Mesendoderm (in vitro differentiated cells): Measurements from ENCODE around the gene APMAP. TPM values are rescaled to one million over a fixed set of nuclear protein-coding genes. Genes with fewer than 3 reads are reported as not detected.
A peak's percentile ranks its signal among the peaks of the same experiment; 100 is the strongest.

Source experiments
- DNase-seq: peaks from one replicate; pipeline ENCODE4 v3.0.0; 2013
- H2AK5ac ChIP-seq: 2 replicates; pipeline ENCODE4 v1.6.1; 2013; ENCODE audit warnings: low read length, inconsistent platforms
- H2BK120ac ChIP-seq: 2 replicates; pipeline ENCODE4 v1.6.1; 2013; ENCODE audit warnings: low read depth, mild to moderate bottlenecking, low read length, moderate library complexity, mixed read lengths
- H2BK15ac ChIP-seq: replicated peaks from 2 replicates; pipeline ENCODE4 v1.6.1; 2013; ENCODE audit warnings: low read depth, mild to moderate bottlenecking, moderate library complexity
- H2BK5ac ChIP-seq: 2 replicates; pipeline ENCODE4 v1.6.1; 2013; ENCODE audit warnings: low read length, inconsistent platforms
- H3K18ac ChIP-seq: 2 replicates; pipeline ENCODE4 v1.6.1; 2013; ENCODE audit warnings: mild to moderate bottlenecking, low read length, mixed read lengths
- H3K23ac ChIP-seq: one replicate; pipeline ENCODE4 v1.6.1; 2013; ENCODE audit warnings: low read length
- H3K27ac ChIP-seq: 2 replicates; pipeline ENCODE4 v1.5.1; 2013; ENCODE audit warnings: low read depth, mild to moderate bottlenecking, inconsistent platforms, low read length, moderate library complexity
- H3K27me3 ChIP-seq: 2 replicates; pipeline ENCODE4 v1.6.1; 2013; ENCODE audit warnings: low read length, control low read depth, mild to moderate bottlenecking, inconsistent platforms; ENCODE audit not compliant: insufficient read depth, poor library complexity
- H3K36me3 ChIP-seq: 2 replicates; pipeline ENCODE4 v1.6.1; 2013; ENCODE audit warnings: low read length, inconsistent platforms; ENCODE audit not compliant: control insufficient read depth, insufficient read depth
- H3K4ac ChIP-seq: one replicate; pipeline ENCODE4 v1.6.1; 2013; ENCODE audit warnings: low read depth, mild to moderate bottlenecking, low read length, moderate library complexity
- H3K4me1 ChIP-seq: 2 replicates; pipeline ENCODE4 v1.6.1; 2013; ENCODE audit warnings: low read depth, low read length, inconsistent platforms; ENCODE audit not compliant: control insufficient read depth
- H3K4me2 ChIP-seq: 2 replicates; pipeline ENCODE4 v1.6.1; 2013; ENCODE audit warnings: low read length
- H3K4me3 ChIP-seq: 2 replicates; pipeline ENCODE4 v1.5.1; 2013; ENCODE audit warnings: mild to moderate bottlenecking, low read length
- H3K56ac ChIP-seq: one replicate; pipeline ENCODE4 v1.6.1; 2013; ENCODE audit warnings: low read length
- H3K79me1 ChIP-seq: 2 replicates; pipeline ENCODE4 v1.6.1; 2013; ENCODE audit warnings: low read length, inconsistent platforms
- H3K79me2 ChIP-seq: 2 replicates; pipeline ENCODE4 v1.6.1; 2013; ENCODE audit warnings: mild to moderate bottlenecking, low read length; ENCODE audit not compliant: control insufficient read depth, insufficient read depth
- H3K9ac ChIP-seq: 2 replicates; pipeline ENCODE4 v1.6.1; 2013; ENCODE audit warnings: low read length, inconsistent platforms
- H4K5ac ChIP-seq: one replicate; pipeline ENCODE4 v1.6.1; 2013; ENCODE audit warnings: low read length
- H4K8ac ChIP-seq: one replicate; pipeline ENCODE4 v1.6.1; 2013; ENCODE audit warnings: low read depth, mild to moderate bottlenecking, control low read depth, low read length, moderate library complexity
- WGBS: extraction: QIAGEN DNeasy Blood & Tissue Kit; methylation state at CpG from one replicate; pipeline ENCODE4 v1.1.7; 2013; ENCODE audit warnings: low lambda C conversion rate, missing lambda C conversion rate; ENCODE audit not compliant: insufficient coverage; ENCODE audit errors: extremely low coverage; 5-methylcytosine and 5-hydroxymethylcytosine counted together
- small RNA-seq: library from polyadenylated mRNA; stranded (forward); fragments of <200 nt; extraction: miRNeasy Mini kit (QIAGEN cat#:217004); gene quantifications from one replicate; pipeline ENCODE3, GENCODE V24; 2013; ENCODE audit not compliant: insufficient read depth

The APMAP gene

GRCh38 chr20:24914388-24915241 is 77.9 kb downstream of the APMAP start:
- Histone ChIP-seq H2BK5ac (no peak overlapping the region), H3K79me2 (no peaks in the 10 kb centered on the region), H3K9ac (no peak overlapping the region), H4K8ac (no peak overlapping the region), H2BK15ac (no peak overlapping the region), H3K56ac (no peak overlapping the region), H2BK120ac (no peak overlapping the region), H3K4me2 (no peak overlapping the region), H3K4me1 (no peaks in the 10 kb centered on the region), H4K5ac (no peak overlapping the region), H3K23ac (no peak overlapping the region), H3K27me3 (no peaks in the 10 kb centered on the region), H3K4ac (no peak overlapping the region), H3K36me3 (no peaks in the 10 kb centered on the region), H2AK5ac (no peak overlapping the region), H3K27ac (no peak overlapping the region), H3K4me3 (no peak overlapping the region), H3K18ac (no peak overlapping the region), H3K79me1 (no peaks in the 10 kb centered on the region)
- no CpG with 5 or more reads among the region's 14 CpGs for WGBS
- DNase-seq: no peak

GRCh38 chr20:24913076-24913628 is 79.4 kb downstream of the APMAP start:
- Histone ChIP-seq H3K36me3 (no peaks in the 10 kb centered on the region), H2AK5ac (no peak overlapping the region), H3K27ac (no peak overlapping the region), H3K56ac (no peak overlapping the region), H3K4me3 (no peak overlapping the region), H3K4me2 (no peak overlapping the region), H2BK5ac (no peak overlapping the region), H3K79me1 (no peaks in the 10 kb centered on the region), H4K5ac (no peak overlapping the region), H3K4me1 (no peaks in the 10 kb centered on the region), H2BK15ac (no peak overlapping the region), H4K8ac (no peak overlapping the region), H2BK120ac (no peak overlapping the region), H3K27me3 (no peaks in the 10 kb centered on the region), H3K79me2 (no peaks in the 10 kb centered on the region), H3K4ac (no peak overlapping the region), H3K9ac (no peak overlapping the region), H3K23ac (peak overlapping the region; percentile 24), H3K18ac (no peak overlapping the region)
- no CpG with 5 or more reads among the region's 9 CpGs for WGBS
- no peak for DNase-seq

Small RNA genes within 50 kb of the gene (small RNA-seq; reads per million reads assigned to genes)
- gene RNU6-1257P: not detected
